Karpas-422 (cell line): ENCODE measurements around the gene RFC4. TPM values are rescaled to one million over a fixed set of nuclear protein-coding genes. Genes with fewer than 3 reads are reported as not detected.
"Not testable (repeated sequence)": the region's sequence is repeated elsewhere in the genome, so short reads cannot be mapped to it uniquely, and the experiment has no call there.

Source experiments
- DNase-seq: peaks from one replicate; pipeline ENCODE4 v3.0.0-alpha.2; 2015
- H2AFZ ChIP-seq: fragments of 200-600 bp; sonication (generic); 2 replicates; pipeline ENCODE4 v1.6.1; 2014; ENCODE audit warnings: antibody characterized with exemption, low read length, mixed read lengths
- H3K27ac ChIP-seq: fragments of 200-600 bp; sonication (generic); 2 replicates; pipeline ENCODE4 v1.5.1; 2014; ENCODE audit warnings: mild to moderate bottlenecking, low read length, moderate library complexity
- H3K27me3 ChIP-seq: fragments of 200-600 bp; sonication (generic); 2 replicates; pipeline ENCODE4 v1.6.1; 2014; ENCODE audit warnings: low read length, mixed read lengths
- H3K36me3 ChIP-seq: fragments of 200-600 bp; sonication (generic); 2 replicates; pipeline ENCODE4 v1.6.1; 2014; ENCODE audit warnings: low read length, mixed read lengths; ENCODE audit not compliant: insufficient read depth
- H3K4me1 ChIP-seq: fragments of 200-600 bp; sonication (generic); 2 replicates; pipeline ENCODE4 v1.6.1; 2014; ENCODE audit warnings: mild to moderate bottlenecking, low read length, mixed read lengths
- H3K4me2 ChIP-seq: fragments of 200-600 bp; sonication (generic); 2 replicates; pipeline ENCODE4 v1.6.1; 2014; ENCODE audit warnings: low read length, low read depth, mild to moderate bottlenecking; ENCODE audit not compliant: poor library complexity, severe bottlenecking
- H3K4me3 ChIP-seq: fragments of 200-600 bp; sonication (generic); 2 replicates; pipeline ENCODE4 v1.5.1; 2014; ENCODE audit warnings: mild to moderate bottlenecking, antibody characterized with exemption, low read length, mixed read lengths
- H3K79me2 ChIP-seq: fragments of 200-600 bp; sonication (generic); 2 replicates; pipeline ENCODE4 v1.6.1; 2014; ENCODE audit warnings: mild to moderate bottlenecking, low read length, mixed read lengths
- H3K9ac ChIP-seq: fragments of 200-600 bp; sonication (generic); 2 replicates; pipeline ENCODE4 v1.6.0; 2014; ENCODE audit warnings: low read length
- H3K9me2 ChIP-seq: fragments of 200-600 bp; sonication (generic), shearing (Covaris generic); replicated peaks from 2 replicates; pipeline ENCODE4 v1.6.0; 2014; ENCODE audit warnings: mild to moderate bottlenecking, low read length, moderate library complexity; ENCODE audit not compliant: insufficient read depth
- H3K9me3 ChIP-seq: fragments of 300-700, 200-600 bp; sonication (generic); 2 replicates; pipeline ENCODE4 v1.6.1; 2014; ENCODE audit warnings: low read length, mixed read lengths
- H4K20me1 ChIP-seq: fragments of 200-600 bp; sonication (generic); 2 replicates; pipeline ENCODE4 v1.6.1; 2014; ENCODE audit warnings: mild to moderate bottlenecking, antibody characterized with exemption, low read length, low read depth; ENCODE audit not compliant: insufficient read depth
- total RNA-seq: library from RNA; depleted of rRNA; stranded (reverse); fragments of >200 nt; shearing (Covaris generic); gene quantifications from 2 replicates; pipeline ENCODE4 v1.2.3, GENCODE V29; 2014; ENCODE audit warnings: low replicate concordance

RFC4 gene
- total RNA-seq, 1 experiment from 2014 or later, result 80.7 TPM

DNA sequence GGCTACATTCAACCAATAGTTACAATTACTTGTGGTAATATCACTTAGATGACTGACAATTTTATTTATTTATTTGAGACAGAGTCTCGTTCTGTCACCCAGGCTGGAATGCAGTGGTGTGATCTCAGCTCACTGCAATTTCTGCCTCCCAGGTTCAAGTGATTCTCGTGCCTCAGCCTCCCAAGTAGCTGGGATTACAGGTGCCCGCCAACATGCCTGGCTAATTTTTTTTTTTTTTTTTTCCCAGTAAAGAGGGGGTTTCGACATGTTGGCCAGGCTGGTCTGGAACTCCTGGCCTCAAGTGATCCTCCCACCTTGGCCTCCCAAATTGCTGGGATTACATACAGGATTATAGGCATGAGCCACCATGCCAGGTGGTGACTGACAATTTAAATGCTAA lies 2.8 kb downstream of the RFC4 start:
- not testable (repeated sequence) for H3K9me3 ChIP-seq, H4K20me1 ChIP-seq, H2AFZ ChIP-seq, H3K9me2 ChIP-seq, H3K9ac ChIP-seq, DNase-seq, H3K27me3 ChIP-seq, H3K4me2 ChIP-seq, H3K4me3 ChIP-seq, H3K27ac ChIP-seq
- Histone ChIP-seq H3K36me3 (peaks cover 51% of the 10 kb centered on the region; the same call in 1 of the 2 replicates), H3K79me2 (peaks cover 45% of the 10 kb centered on the region), H3K4me1 (peaks cover 26% of the 10 kb centered on the region)

DNA sequence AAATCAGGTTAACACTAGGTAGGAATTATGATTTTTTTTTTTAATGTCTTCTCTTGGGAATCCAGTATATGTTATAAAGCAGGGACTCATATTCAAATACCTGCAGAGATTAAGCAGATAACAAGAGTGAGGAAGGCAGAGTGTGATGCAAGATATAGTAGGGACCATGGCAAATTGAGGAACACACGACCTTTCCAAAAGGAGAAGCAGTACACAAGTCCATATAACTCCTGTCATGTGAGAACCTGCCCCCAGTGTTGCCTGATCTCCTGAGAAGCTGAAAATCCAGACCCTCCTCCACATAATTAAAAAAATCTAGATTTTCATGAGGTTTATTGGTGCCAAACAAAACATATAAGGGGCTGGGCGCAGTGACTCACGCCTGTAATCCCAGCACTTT lies 3.6 kb downstream of the RFC4 start:
- Histone ChIP-seq H3K4me1 (peaks cover 26% of the 10 kb centered on the region), H4K20me1 (no peaks in the 10 kb centered on the region), H3K79me2 (peaks cover 52% of the 10 kb centered on the region), H3K27me3 (no peaks in the 10 kb centered on the region), H2AFZ (no peak overlapping the region), H3K27ac (no peak overlapping the region), H3K4me3 (no peak overlapping the region), H3K36me3 (peaks cover 57% of the 10 kb centered on the region; the same call in 1 of the 2 replicates), H3K9me2 (no peaks in the 10 kb centered on the region), H3K4me2 (no peak overlapping the region), H3K9ac (no peak overlapping the region), H3K9me3 (no peaks in the 10 kb centered on the region)
- peak; percentile 40 for DNase-seq

DNA sequence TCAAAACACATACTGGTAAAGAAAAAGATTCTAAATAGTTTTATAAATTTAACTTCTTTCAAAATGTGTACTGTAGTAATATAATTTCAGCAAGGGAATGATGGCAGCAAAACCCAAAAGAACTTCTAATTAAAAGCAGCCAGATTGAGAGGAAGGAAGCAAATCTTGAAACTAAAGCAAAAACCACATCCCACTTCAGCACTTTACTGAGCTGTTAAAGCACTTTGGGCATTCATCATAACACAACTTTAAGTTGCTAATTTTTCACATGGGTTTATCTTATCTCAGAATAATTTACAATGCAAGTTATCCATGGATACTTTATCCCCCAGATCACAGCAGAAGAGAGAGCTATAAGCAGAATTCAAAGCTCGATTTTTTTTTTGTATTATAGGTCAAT lies 6.0 kb downstream of the RFC4 start:
- H3K4me3 ChIP-seq, result no peak overlapping the region
- H3K4me2 ChIP-seq, result no peak overlapping the region
- H3K9me2 ChIP-seq, result no peaks in the 10 kb centered on the region
- no peak overlapping the region for H3K9ac ChIP-seq
- H3K27ac ChIP-seq, result no peak overlapping the region
- DNase-seq, result no peak
- H4K20me1 ChIP-seq, result no peaks in the 10 kb centered on the region
- H3K36me3 ChIP-seq, result peaks cover 73% of the 10 kb centered on the region; the same call in 1 of the 2 replicates
- H3K4me1 ChIP-seq, result peaks cover 12% of the 10 kb centered on the region
- peaks cover 43% of the 10 kb centered on the region for H3K79me2 ChIP-seq
- H3K9me3 ChIP-seq, result no peaks in the 10 kb centered on the region
- H3K27me3 ChIP-seq, result no peaks in the 10 kb centered on the region
- H2AFZ ChIP-seq, result no peak overlapping the region

DNA sequence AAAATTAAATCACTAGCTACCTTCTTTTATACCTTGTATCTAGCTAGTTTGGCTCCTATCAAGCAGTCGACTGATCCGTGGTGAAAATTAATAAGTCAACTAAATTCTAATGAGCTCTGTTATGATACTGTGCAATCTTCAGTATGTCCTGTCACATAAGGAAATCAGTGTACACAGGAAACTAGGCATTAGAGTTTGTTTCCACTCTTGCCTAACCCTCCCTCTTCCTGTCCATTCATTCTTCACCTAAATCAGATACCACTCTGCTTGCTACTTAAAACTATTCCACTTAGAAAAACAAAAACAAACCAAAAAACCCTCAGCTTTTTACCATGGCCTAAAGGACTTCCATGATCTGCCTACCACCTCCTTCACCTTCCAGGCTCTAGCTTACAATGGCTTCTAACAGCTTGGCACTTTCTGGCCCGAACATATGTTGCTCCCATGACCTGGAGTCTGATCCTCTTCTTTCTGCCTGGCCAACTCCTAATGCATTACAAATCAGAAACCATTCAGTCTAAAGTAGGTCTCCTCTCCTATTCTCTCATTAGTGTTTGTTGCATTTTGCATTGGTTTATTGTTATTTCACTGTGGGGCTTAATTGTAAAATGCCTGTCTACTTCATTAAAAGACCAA lies 7.9 kb downstream of the RFC4 start:
- no peak overlapping the region for H3K4me2 ChIP-seq
- no peak overlapping the region for H3K4me3 ChIP-seq
- peaks cover 31% of the 10 kb centered on the region for H3K79me2 ChIP-seq
- H4K20me1 ChIP-seq, result no peaks in the 10 kb centered on the region
- H3K36me3 ChIP-seq, result peaks cover 76% of the 10 kb centered on the region
- H2AFZ ChIP-seq, result no peak overlapping the region
- H3K9ac ChIP-seq, result no peak overlapping the region
- no peaks in the 10 kb centered on the region for H3K4me1 ChIP-seq
- no peak for DNase-seq
- H3K27ac ChIP-seq, result no peak overlapping the region
- no peaks in the 10 kb centered on the region for H3K9me3 ChIP-seq
- H3K9me2 ChIP-seq, result no peaks in the 10 kb centered on the region
- H3K27me3 ChIP-seq, result no peaks in the 10 kb centered on the region

DNA sequence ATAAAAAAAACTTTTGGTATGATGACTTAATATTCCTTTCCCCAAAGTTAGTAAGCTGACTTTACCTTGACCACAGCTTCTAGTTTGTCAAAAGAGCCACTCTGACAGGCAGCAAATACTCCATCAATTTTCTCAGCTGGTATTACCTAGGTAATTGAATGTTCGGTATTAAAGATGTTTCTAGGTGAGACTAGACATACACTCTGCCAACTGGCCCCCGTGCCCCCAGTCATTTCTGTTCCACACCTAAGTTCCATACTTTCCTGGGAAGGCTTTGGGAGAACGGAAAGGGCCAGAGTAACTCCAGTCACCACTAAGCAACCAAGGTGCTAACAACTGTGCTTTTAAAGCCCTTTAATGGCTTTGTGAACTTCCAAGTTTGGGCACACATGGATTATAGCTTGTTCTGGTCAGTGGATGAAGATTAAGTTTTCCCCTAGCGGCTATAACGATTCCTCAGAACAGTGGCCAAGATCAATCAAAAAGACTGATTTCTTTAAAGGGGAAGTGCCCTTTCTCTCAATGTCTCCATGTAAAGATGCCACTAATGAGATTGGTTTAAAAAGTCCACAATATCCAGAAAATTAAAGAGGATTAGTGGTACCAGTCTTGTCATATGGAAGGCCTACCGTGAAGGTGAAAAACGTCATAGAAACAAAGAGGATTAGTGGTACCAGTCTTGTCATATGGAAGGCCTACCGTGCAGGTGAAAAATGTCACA lies 15.9 kb downstream of the RFC4 start:
- Histone ChIP-seq H3K79me2 (peaks cover 4% of the 10 kb centered on the region), H3K27ac (peak overlapping the region; percentile 31), H4K20me1 (peaks cover 35% of the 10 kb centered on the region), H3K9me3 (no peaks in the 10 kb centered on the region), H3K9ac (no peak overlapping the region), H2AFZ (no peak overlapping the region), H3K9me2 (no peaks in the 10 kb centered on the region), H3K4me2 (no peak overlapping the region), H3K4me3 (no peak overlapping the region), H3K27me3 (no peaks in the 10 kb centered on the region), H3K4me1 (peaks cover 37% of the 10 kb centered on the region), H3K36me3 (peaks cover 59% of the 10 kb centered on the region)
- DNase-seq, result peak; percentile 88

DNA sequence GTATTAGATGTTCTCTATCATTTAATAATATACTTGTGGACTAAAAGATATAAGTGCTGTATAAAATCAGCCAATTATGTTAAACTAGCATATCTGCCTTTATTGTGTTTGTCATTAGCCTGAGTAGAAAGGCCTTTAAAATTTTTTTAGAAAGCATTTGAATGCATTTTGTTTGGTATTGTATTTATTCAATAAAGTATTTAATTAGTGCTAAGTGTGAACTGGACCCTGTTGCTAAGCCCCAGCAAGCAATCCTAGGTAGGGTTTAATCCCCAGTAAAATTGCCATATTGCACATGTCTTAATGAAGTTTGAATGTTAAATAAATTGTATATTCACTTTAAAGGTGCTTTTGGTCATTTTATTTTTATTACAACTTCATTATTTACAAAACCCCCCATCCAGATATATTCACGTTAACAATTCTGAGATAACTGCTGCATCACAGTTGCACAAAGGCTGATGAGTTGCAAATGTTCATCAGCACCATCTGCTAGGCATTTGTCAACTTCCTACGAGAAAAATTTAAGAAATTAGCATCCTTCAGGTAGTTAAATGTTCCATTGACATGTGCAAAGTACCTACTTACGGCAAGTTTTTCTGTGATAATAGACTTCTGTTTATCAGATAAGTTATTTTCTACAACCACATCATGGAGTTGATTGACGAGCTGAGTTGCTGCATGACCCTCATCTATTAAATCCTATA lies 16.6 kb downstream of the RFC4 start:
- peaks cover 45% of the 10 kb centered on the region for H3K4me1 ChIP-seq
- peaks cover 42% of the 10 kb centered on the region for H4K20me1 ChIP-seq
- H3K27me3 ChIP-seq, result no peaks in the 10 kb centered on the region
- peaks cover 61% of the 10 kb centered on the region for H3K36me3 ChIP-seq
- H3K9ac ChIP-seq, result no peak overlapping the region
- no peak overlapping the region for H3K4me2 ChIP-seq
- H3K9me2 ChIP-seq, result no peaks in the 10 kb centered on the region
- H3K79me2 ChIP-seq, result peaks cover 11% of the 10 kb centered on the region
- H3K9me3 ChIP-seq, result no peaks in the 10 kb centered on the region
- DNase-seq, result peak; percentile 87
- peak overlapping the region; percentile 31 for H3K27ac ChIP-seq
- no peak overlapping the region for H2AFZ ChIP-seq
- H3K4me3 ChIP-seq, result no peak overlapping the region

DNA sequence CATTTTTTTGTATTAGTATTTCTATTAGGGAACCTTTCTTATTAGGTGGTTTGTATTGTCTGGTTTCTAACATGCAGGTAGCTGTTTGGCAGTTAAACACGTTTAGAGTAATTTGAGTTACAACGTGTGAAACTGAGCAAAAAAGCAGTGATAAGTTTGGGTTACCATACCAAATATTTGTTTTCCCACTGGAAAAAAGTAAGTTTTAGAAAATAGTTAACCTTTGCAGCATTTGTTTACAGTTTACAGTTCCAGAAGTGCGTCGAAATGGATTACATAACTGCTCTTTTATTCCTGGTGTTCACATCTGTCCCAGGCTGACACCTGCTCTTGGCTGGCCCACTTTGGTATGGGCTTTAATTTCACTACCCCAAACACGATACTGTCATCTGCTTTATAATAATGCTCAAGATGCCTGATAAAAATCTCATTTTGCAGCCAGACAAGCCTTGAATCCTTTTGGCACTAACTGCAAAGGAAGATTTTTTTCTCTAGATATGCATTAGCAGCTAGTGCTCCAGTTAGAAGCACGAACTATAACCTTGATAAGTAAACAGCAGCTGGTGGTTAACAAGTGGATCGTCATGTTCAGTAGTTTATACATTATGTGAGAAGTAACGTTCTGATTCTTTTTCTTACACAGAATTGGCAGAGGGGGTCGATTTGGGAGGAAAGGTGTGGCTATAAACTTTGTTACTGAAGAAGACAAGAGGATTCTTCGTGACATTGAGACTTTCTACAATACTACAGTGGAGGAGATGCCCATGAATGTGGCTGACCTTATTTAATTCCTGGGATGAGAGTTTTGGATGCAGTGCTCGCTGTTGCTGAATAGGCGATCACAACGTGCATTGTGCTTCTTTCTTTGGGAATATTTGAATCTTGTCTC lies 17.6 kb downstream of the RFC4 start:
- Histone ChIP-seq H3K79me2 (peaks cover 21% of the 10 kb centered on the region), H3K4me2 (peak overlapping the region; percentile 1), H3K27ac (no peak overlapping the region), H4K20me1 (peaks cover 52% of the 10 kb centered on the region), H3K9me2 (no peaks in the 10 kb centered on the region), H3K9me3 (no peaks in the 10 kb centered on the region), H3K4me3 (no peak overlapping the region), H3K9ac (no peak overlapping the region), H3K4me1 (peaks cover 49% of the 10 kb centered on the region), H2AFZ (no peak overlapping the region), H3K27me3 (no peaks in the 10 kb centered on the region), H3K36me3 (peaks cover 62% of the 10 kb centered on the region)
- peak; percentile 75 for DNase-seq
